Suprapubic skin (tissue), 4 donors: ENCODE data around the gene VARS1. TPM values are rescaled to one million over a fixed set of nuclear protein-coding genes. Genes with fewer than 3 reads are reported as not detected.
A peak's percentile ranks its signal among the peaks of the same experiment; 100 is the strongest.

Experiments
- DNase-seq, 2 donors: peaks; one replicate each; pipeline ENCODE4 v3.0.0-alpha.2; 2019; ENCODE audit warnings: low spot score in 2 of 2
- H3K27ac ChIP-seq: fragments of 200-600 bp; sonication (generic); one replicate; pipeline ENCODE4 v1.5.1; 2019
- H3K27me3 ChIP-seq: fragments of 200-600 bp; sonication (generic); one replicate; pipeline ENCODE4 v1.5.1; 2019
- H3K36me3 ChIP-seq: fragments of 200-600 bp; sonication (generic); one replicate; pipeline ENCODE4 v1.5.1; 2019
- H3K4me1 ChIP-seq: fragments of 200-600 bp; sonication (generic); one replicate; pipeline ENCODE4 v1.5.1; 2019
- H3K4me3 ChIP-seq: fragments of 200-600 bp; sonication (generic); one replicate; pipeline ENCODE4 v1.5.1; 2019; ENCODE audit warnings: mild to moderate bottlenecking
- H3K9me3 ChIP-seq: fragments of 200-600 bp; sonication (generic); one replicate; pipeline ENCODE4 v1.5.1; 2019
- CTCF ChIP-seq, 2 donors: fragments of 200-600 bp in 1 of 2; fragments of 450-650 bp in 1 of 2; sonication (generic) in 1 of 2; IDR thresholded peaks; one replicate each; pipeline ENCODE4 v1.5.1; 2016 to 2019; ENCODE audit warnings: antibody characterized with exemption in 2 of 2, mild to moderate bottlenecking in 1 of 2, moderate library complexity in 1 of 2
- EP300 ChIP-seq: sonication (generic); formaldehyde crosslinking; IDR thresholded peaks from one replicate; pipeline ENCODE4 v1.6.1; 2017; ENCODE audit warnings: antibody characterized with exemption
- POLR2A ChIP-seq, 2 donors: fragments of 450-650 bp; IDR thresholded peaks; one replicate each; pipeline ENCODE4 v1.6.1; 2017; ENCODE audit warnings: antibody characterized with exemption in 2 of 2, mild to moderate bottlenecking in 2 of 2, moderate library complexity in 2 of 2
- POLR2AphosphoS5 ChIP-seq, 3 donors: sonication (generic); formaldehyde crosslinking; IDR thresholded peaks; one replicate each; pipeline ENCODE4 v1.6.1; 2017; ENCODE audit warnings: antibody characterized with exemption in 3 of 3
- WGBS: methylation state at CpG from one replicate; pipeline ENCODE4 v1.1.5; 2018; 5-methylcytosine and 5-hydroxymethylcytosine counted together
- total RNA-seq, 4 donors: library from RNA; depleted of rRNA; stranded (reverse); fragments of >200 nt; gene quantifications; one replicate each; pipeline ENCODE4 v1.1.0, GENCODE V29; 2016

VARS1 gene
- total RNA-seq, 4 donors from 2014 or later, result 48.8 to 60.0 (median 59.1) TPM

GRCh38 chr6:31792761-31793171, 2.8 kb downstream of the VARS1 start:
- H3K9me3 ChIP-seq, result no peaks in the 10 kb centered on the region
- no peak for DNase-seq
- no peak overlapping the region for H3K4me3 ChIP-seq
- no peak overlapping the region for H3K27ac ChIP-seq
- H3K36me3 ChIP-seq, result peaks cover 39% of the 10 kb centered on the region
- H3K27me3 ChIP-seq, result no peaks in the 10 kb centered on the region
- H3K4me1 ChIP-seq, result peaks cover 45% of the 10 kb centered on the region
- TF ChIP-seq POLR2A (IDR thresholded peaks at IDR 0.05), result no peak
- no peak for TF ChIP-seq CTCF (IDR thresholded peaks at IDR 0.05)
- no peak for TF ChIP-seq EP300
- no peak for TF ChIP-seq POLR2AphosphoS5 (IDR thresholded peaks at IDR 0.05)
- 82% methylated on average over 12 of the region's 12 CpGs for WGBS

GRCh38 chr6:31792090-31792374, 3.5 kb downstream of the VARS1 start:
- Histone ChIP-seq H3K36me3 (peaks cover 45% of the 10 kb centered on the region), H3K27ac (no peak overlapping the region), H3K4me3 (no peak overlapping the region), H3K27me3 (no peaks in the 10 kb centered on the region), H3K4me1 (peaks cover 41% of the 10 kb centered on the region), H3K9me3 (no peaks in the 10 kb centered on the region)
- 72% methylated on average over 3 of the region's 3 CpGs for whole genome bisulfite sequencing
- no peak for DNase-seq
- TF ChIP-seq CTCF (IDR thresholded peaks at IDR 0.05) (no peak), EP300 (no peak), POLR2A (IDR thresholded peaks at IDR 0.05) (no peak), POLR2AphosphoS5 (IDR thresholded peaks at IDR 0.05) (no peak)

GRCh38 chr6:31791324-31792089, 4.0 kb downstream of the VARS1 start:
- Histone ChIP-seq H3K4me3 (no peak overlapping the region), H3K27me3 (no peaks in the 10 kb centered on the region), H3K4me1 (peaks cover 36% of the 10 kb centered on the region), H3K36me3 (peaks cover 45% of the 10 kb centered on the region), H3K9me3 (no peaks in the 10 kb centered on the region), H3K27ac (no peak overlapping the region)
- TF ChIP-seq POLR2AphosphoS5 (IDR thresholded peaks at IDR 0.05), result no peak
- TF ChIP-seq CTCF (IDR thresholded peaks at IDR 0.05), result peak in 1 of 2 donors; percentile 54
- no peak for TF ChIP-seq EP300
- DNase-seq, result no peak
- WGBS, result 64% methylated on average over 11 of the region's 12 CpGs

- Histone ChIP-seq H3K27me3 (no peaks in the 10 kb centered on the region), H3K4me3 (no peak overlapping the region), H3K4me1 (peaks cover 2% of the 10 kb centered on the region), H3K9me3 (no peaks in the 10 kb centered on the region), H3K36me3 (peaks cover 80% of the 10 kb centered on the region), H3K27ac (no peak overlapping the region)
- 94% methylated on average over 7 of the region's 11 CpGs for WGBS
- no peak for TF ChIP-seq POLR2A (IDR thresholded peaks at IDR 0.05)
- TF ChIP-seq EP300, result no peak
- no peak for TF ChIP-seq CTCF (IDR thresholded peaks at IDR 0.05)
- TF ChIP-seq POLR2AphosphoS5 (IDR thresholded peaks at IDR 0.05), result no peak
- no peak for DNase-seq
These were observed 10.1 kb downstream of the VARS1 start for GRCh38 chr6:31785475-31785874.

GRCh38 chr6:31784098-31784925, 11.2 kb downstream of the VARS1 start:
- no peak for DNase-seq
- Histone ChIP-seq H3K27me3 (no peaks in the 10 kb centered on the region), H3K27ac (no peak overlapping the region), H3K9me3 (no peaks in the 10 kb centered on the region), H3K36me3 (peaks cover 83% of the 10 kb centered on the region), H3K4me3 (no peak overlapping the region), H3K4me1 (peaks cover 2% of the 10 kb centered on the region)
- TF ChIP-seq CTCF (IDR thresholded peaks at IDR 0.05) (no peak), EP300 (no peak), POLR2A (IDR thresholded peaks at IDR 0.05) (no peak), POLR2AphosphoS5 (IDR thresholded peaks at IDR 0.05) (no peak)
- WGBS, result 97% methylated on average over 15 of the region's 15 CpGs
